ENCODE measurements around the gene MAST4.

MAST4 gene

GRCh38 chr5:66947458-66947857 lies 351.3 kb downstream of the MAST4 start:
- CTCF ChIA-PET = interaction anchor here (0.7 kb wide), 2 partner anchors 245 to 1754 kb away, joined by 3 read pairs; no protein-coding TSS in a partner anchor
- POLR2A ChIA-PET (ENCODE audit: low non-redundant PET) = no interaction called here
- no peak for DNase-seq (ENCODE audit: low spot score)
- no peak overlapping the region for H3K27ac ChIP-seq
- no peak for TF ChIP-seq CTCF (conservative IDR thresholded peaks at IDR 0.05; ENCODE audit: low read depth)

DNA sequence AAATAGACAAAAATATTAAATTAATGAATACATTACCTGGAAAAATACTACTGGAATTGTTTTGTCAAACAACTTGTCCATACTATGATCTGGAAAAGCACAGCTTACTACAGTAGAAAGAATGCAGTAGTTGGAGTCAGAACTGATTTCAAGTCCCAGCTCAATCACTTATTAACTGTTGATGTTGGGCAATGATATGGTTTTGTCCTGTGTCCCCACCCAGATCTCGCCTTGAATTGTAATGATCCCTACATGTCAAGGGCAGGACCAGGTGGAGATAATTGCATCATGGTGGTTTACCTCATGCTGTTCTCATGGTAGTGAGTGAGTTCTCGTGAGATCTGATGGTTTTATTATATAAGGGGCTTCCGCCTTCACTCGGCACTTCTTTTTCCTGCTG lies 352.9 kb downstream of the MAST4 start:
- no peak overlapping the region for H3K27ac ChIP-seq
- TF ChIP-seq CTCF (conservative IDR thresholded peaks at IDR 0.05; ENCODE audit: low read depth) = no peak
- DNase-seq (ENCODE audit: low spot score) = no peak
- CTCF ChIA-PET = no interaction called here
- POLR2A ChIA-PET (ENCODE audit: low non-redundant PET) = no interaction called here

- no peak overlapping the region for H3K27ac ChIP-seq
- no peak for TF ChIP-seq CTCF (conservative IDR thresholded peaks at IDR 0.05; ENCODE audit: low read depth)
- CTCF ChIA-PET = no interaction called here
- no peak for DNase-seq (ENCODE audit: low spot score)
- POLR2A ChIA-PET (ENCODE audit: low non-redundant PET) = no interaction called here
These were observed 356.0 kb downstream of the MAST4 start for GRCh38 chr5:66952153-66952552.

DNA sequence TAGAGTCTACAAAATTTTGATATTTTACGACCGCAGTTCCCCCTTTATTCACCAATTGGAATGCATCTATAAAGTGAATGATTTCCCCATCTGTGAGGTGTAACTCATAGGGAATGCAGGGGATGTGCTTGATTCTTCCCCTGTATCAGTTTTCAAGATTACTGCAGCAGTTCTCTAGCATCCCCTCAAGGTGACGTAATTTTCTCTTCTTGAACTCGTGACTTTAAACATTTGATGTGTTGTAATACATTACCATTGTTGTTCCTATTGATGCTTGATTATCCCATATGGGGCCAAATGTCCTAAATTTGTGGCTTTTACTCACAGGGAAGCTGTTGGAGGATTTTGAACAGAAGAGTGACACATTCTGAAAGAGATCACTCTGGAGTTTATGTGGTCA lies 360.2 kb downstream of the MAST4 start:
- POLR2A ChIA-PET (ENCODE audit: low non-redundant PET) = no interaction called here
- TF ChIP-seq CTCF (conservative IDR thresholded peaks at IDR 0.05; ENCODE audit: low read depth) = no peak
- CTCF ChIA-PET = interaction anchor here (0.5 to 0.6 kb wide), 2 partner anchors 10 to 1130 kb away, joined by 3 read pairs; no protein-coding TSS in a partner anchor
- no peak overlapping the region for H3K27ac ChIP-seq
- no peak for DNase-seq (ENCODE audit: low spot score)

GRCh38 chr5:66958201-66958979 lies 362.2 kb downstream of the MAST4 start:
- ChIA-PET CTCF (interaction anchor here (0.6 to 1.0 kb wide), 5 partner anchors 10 to 1187 kb away, joined by 3 to 4 read pairs (median 3); no protein-coding TSS in a partner anchor), POLR2A (ENCODE audit: low non-redundant PET) (no interaction called here)
- no peak for TF ChIP-seq CTCF (conservative IDR thresholded peaks at IDR 0.05; ENCODE audit: low read depth)
- H3K27ac ChIP-seq = peak overlapping the region; percentile 52
- DNase-seq (ENCODE audit: low spot score) = peak; percentile 31

- no peak for TF ChIP-seq CTCF (conservative IDR thresholded peaks at IDR 0.05; ENCODE audit: low read depth)
- ChIA-PET CTCF (interaction anchor here (0.5 to 1.0 kb wide), 6 partner anchors 11 to 1186 kb away, joined by 3 to 4 read pairs (median 3); no protein-coding TSS in a partner anchor), POLR2A (ENCODE audit: low non-redundant PET) (no interaction called here)
- peak overlapping the region; percentile 52 for H3K27ac ChIP-seq
- DNase-seq (ENCODE audit: low spot score) = peak; percentile 20
These were observed 362.9 kb downstream of the MAST4 start for GRCh38 chr5:66958980-66959641.

Data from RWPE1 (cell line).